NCI-H1436 treated with DMSO at 0.1 percent for 48 hours (cell line): ENCODE data around the gene OLFM1.
"Not testable (repeated sequence)": the region's sequence is repeated elsewhere in the genome, so short reads cannot be mapped to it uniquely, and the experiment has no call there.

Experiments
- DNase-seq: peaks from one replicate; lab custom pipeline; 2025; lab: John Stamatoyannopoulos, UW

OLFM1 gene

DNA sequence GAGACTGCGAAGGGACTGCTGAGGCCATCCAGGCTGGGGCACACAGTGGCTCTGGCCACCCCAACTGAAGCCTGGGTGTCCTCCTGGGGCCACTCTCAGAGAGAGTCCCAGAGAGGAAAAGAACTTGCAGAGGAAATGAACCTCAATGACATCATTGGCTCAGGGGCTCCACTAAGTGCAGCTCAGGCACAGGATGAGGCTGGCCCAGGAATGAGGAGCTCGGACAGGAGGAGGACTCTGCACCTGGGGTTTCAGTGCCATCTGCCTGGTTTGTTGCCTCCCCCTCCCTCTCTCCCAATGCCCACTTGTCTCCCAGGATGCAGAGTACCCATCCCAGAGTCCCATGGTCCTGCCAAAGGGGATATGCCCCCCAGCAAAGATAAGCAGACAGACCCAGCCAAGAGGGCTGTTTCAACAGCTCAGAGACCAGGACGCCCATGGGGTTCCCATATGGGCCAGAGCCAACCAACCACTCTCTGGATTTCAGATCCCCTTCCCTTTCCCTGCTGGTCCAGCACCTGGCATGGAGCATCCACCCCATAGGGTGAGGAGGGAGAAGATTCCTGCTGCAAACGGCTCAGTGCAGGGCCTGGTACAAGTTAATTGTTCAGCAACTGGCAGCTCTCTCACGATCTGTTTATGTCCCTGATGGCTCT, 26.9 kb upstream of the OLFM1 start:
- DNase-seq: no peak

DNA sequence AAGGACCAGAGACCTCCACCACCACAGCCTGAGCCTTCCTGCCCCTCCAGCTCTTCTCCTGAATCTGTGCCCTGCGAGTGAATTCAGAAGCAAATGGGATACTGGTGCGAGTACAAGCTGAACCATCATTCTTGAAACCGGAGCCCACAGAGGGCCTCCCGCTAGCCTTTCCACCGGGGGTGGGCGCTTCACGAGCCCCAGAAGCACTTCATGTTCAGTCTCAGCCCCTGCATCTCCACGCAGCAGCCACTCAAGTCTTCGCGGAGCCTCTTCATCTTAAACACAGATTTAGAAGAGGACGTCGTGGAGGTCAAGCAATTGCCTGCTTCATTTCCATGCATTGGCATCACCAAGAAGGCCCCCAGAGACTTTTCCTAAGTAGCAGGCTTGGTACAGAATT, 26.0 kb upstream of the OLFM1 start:
- no peak for DNase-seq

DNA sequence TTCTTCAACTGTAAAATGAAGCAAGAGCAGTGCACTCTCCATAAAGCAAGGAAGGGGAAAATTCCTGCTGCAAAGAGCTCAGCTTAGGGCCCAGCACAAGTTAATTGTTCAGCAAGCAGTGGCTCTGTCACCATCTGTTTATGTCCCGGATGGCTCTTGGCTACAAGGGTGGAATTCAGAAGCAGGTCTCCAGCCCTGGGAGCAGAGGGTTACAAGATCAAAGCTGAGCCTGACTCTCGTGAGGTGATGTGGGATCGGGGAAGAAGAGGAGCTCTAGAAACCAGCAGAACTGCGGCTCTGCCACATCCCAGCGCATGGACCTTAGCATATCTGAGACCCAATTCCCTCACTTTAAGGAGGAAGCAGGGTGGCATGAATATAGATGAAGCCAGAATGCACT, 25.2 kb upstream of the OLFM1 start:
- DNase-seq: no peak

DNA sequence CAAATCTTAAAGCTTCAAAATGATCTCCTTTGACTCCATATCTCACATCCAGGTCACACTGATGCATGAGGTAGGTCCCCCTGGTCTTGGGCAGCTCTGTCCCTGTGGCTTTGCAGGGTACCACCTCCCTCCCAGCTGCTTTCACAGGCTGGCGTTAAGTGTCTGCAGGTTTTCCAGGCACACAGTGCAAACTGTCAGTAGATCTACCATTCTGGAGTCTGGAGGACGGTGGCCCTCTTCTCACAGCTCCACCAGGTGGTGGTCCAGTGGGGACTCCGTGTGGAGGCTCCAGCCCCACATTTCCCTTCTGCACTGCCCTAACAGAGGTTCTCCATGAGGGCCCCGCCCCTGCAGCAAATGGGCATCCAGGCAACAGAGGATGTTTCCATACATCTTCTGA, 24.0 kb upstream of the OLFM1 start:
- not testable (repeated sequence) for DNase-seq

DNA sequence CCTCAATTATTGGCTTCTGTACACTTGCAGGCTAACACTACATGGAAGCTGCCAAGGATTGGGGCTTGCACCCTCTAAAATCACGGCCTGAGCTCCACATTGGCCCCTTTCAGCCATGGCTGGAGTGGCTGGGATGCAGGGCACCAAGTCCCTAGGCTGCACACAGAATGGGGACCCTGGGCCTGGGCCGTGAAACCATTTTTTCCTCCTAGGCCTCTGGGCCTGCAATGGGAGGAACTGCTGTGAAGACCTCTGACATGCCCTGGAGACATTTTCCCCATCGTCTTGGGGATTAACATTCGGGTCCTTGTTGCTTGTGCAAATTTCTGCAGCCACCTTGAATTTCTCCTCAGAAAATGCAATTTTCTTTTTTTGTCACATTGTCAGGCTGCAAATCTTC, 23.6 kb upstream of the OLFM1 start:
- not testable (repeated sequence) for DNase-seq

DNA sequence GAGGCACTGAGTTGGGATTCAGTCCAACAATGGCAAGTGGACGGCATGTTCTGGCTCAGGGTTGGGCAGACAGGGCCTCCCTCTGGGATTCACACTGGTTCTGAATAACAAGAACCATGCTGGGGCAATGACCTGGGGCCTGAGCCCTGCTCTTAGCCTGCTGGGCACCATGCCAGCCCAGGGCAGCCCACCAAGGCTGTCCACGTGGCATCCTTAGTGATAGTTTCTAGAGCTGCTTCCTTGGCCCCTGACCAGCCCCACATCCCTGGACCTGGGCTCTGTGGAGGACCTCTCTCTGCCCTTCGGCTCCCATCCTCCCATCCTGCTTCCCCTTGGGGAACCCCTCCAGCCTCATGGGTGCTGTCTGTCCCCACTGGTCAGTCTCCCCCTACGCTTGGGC, 22.3 kb upstream of the OLFM1 start:
- DNase-seq: no peak

DNA sequence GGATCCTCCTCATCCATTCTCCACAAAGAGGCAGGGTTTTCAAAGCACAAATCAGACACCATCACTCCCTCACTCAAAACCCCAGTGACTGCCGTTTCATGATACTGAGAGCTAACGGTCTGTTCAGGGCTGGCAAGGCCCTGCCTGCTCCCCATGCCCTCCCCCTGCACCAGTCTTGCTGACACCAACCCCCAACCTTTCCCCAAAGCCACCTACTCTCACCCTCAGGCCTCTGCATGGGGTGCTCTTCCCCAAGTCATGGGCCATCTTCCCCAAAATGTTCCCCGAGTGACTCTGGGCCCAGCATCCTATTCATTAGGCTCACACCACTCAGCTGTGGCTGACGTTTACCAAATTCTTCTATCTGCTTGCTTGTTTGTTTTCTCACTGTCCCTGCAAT, 21.7 kb upstream of the OLFM1 start:
- no peak for DNase-seq

DNA sequence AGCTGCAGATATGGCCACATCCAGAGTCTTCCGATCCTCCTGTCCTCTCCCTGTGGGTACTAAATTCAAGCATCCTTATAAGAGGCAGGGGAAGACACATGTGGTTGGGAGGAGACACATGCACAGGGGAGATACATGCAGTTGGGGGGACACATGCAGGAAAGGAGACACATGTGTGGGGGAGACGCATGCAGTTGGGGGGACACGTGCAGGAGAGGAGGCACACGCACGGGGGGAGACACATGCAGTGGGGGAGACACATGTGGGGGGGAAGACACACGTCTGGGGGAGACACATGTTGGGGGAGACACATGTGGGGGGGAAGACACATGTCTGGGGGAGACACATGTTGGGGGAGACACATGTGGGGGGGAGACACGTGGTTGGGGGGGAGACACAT, 21.2 kb upstream of the OLFM1 start:
- no peak for DNase-seq

DNA sequence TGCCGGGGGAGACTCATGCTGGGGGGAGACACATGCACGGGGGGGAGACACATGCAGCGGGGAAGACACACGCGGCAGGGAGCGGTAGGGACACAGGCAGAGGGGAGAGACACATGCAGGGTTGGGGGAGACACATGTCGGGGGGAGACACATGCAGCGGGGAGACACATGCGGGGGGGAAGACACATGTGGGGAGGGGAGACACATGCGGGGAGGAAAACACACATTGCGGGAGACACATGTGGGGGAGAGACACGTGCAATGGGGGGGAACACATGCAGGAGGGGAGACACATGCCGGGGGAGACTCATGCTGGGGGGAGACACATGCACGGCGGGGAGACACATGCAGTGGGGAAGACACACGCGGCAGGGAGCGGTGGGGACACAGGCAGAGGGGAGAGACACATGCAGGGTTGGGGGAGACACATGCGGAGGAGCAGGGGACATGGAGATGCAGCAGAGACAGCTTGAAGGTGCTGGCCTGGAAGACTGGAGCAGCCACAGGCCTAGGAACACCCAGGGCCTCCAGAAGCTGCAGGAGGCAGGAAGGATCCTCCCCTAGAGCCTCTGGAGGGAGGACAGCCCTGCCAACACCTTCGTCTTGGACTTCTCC, 20.3 kb upstream of the OLFM1 start:
- no peak for DNase-seq

DNA sequence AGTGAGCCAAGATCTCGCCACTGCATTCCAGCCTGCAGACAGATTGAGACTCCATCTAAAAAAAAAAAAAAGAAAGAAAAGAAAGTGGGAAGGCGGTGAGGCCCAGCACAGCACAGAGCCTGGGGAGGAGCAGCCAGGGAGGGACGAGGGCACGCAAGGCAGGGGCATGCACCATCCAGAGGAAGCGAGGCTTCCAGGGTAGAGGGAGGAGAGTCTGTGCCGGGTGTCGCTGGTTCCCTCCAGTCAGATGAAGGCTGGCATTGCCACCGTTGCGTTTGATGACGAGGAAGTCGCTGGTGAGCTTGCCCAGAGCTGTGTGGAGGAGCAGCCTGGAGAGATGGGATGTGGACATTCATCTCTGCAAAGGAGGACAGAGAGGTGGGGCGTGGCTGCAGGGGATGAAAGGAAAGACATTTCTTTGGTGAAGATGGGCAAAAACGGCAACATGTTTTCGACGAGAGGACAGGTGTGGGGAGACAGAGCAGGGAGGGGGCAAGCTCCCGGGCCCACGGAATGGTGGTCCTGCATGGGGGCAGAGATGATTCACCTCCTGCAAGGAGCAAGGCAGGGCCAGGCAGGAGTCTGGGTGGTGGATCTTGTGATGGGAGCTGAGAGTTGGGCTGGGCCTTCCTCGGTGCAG, 18.6 kb upstream of the OLFM1 start:
- no peak for DNase-seq

DNA sequence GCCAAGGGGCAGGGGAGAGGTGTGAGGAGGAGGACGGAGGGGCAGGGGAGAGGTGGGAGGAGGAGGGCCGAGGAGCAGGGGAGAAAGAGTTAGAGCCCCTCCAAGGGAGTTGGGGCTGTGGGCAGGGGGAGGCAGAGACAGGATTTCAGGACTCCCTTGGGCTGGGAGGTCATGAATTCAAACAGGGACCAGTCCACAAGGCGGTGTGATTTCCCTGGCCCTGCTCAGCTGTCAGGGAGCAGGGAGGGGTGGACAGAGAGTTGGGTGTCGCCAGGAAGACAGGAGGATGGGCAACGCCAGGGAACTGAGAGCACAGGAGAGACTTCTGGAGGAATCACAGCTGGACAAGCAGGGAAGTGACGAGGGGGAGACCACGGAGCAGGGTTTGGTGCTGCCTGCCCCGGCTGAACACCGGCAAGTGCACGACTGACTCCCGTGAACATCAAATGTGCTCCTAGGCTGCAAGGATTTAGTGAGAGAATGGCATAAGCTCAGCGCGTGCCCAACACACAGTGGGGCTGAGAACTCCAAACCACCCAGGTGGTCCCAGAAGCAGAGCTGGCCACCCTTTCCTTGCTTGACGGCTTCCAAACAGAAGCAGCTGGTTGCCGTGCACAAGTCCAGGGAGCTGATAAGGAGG, 17.8 kb upstream of the OLFM1 start:
- no peak for DNase-seq

DNA sequence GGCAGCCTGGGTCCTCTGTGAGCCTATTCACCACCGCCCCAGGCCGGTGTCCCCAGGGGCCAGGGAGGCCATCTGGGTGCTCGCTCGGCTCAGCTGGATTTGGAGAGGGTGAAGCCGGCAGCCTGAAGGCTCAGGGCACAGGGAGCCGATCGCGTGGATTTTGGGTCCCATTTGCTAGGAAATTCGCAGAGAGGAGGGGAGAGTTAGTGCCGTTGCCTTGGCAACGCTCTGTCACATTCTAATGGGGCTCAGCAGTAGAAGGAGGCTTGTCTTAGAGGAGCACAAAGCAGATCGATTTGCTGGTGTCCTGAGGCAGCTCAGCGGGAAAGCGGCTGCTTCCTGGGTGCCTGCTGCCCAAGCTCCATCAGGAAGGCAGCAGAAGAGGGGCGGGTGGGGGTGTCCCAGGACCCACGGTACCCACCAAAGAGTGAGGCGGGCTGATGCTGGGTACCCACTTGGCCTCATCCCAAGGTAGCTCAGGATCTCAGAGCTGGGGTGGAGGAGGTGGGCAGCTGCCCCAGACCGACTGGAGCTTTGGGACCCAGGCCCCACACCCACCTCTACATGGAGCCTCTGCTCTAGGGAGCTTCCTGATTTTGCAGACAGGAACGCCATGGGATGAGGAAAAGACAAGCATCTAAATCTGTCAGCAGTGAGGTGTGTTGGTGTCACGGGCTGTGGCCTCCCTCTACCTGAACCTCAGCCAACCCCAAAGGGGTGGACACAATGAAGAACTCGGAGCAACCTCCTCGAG, 17.1 kb upstream of the OLFM1 start:
- DNase-seq: no peak

DNA sequence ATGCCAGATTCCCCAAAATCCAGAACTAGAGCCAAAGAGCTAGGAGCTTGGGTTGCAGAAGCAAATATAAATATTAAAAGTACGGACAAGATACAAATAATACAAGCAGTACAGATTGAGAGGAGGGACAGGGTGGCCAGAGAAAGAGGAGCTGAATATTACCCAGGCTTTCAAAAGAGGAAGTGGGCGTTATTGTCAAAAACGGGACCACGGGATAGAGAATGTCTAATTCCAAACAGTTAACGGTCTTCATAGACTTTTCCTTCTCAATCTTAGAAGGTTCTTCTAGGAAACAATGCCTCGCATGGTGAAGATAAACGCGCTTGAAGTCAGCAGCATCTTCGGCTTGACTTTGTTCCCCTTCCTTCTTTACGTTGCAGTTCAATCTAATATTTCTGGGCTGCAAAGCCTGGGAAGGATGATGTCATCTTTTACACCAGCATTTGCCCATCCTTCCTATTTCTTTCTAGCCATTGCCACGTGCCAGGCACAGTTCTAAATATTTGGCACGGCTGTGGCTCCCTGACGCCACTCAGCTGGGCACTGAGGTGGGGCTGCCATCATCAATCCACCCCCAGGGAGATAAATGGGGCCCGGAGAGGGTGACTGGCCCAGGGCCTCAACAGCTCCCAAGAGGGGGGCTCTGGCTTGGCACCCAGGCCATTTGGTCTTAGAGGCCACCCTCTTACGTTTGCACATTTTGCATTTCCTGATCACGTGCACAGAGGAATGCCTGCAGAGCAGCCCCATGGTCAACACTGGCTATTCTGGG, 16.3 kb upstream of the OLFM1 start:
- DNase-seq: no peak

DNA sequence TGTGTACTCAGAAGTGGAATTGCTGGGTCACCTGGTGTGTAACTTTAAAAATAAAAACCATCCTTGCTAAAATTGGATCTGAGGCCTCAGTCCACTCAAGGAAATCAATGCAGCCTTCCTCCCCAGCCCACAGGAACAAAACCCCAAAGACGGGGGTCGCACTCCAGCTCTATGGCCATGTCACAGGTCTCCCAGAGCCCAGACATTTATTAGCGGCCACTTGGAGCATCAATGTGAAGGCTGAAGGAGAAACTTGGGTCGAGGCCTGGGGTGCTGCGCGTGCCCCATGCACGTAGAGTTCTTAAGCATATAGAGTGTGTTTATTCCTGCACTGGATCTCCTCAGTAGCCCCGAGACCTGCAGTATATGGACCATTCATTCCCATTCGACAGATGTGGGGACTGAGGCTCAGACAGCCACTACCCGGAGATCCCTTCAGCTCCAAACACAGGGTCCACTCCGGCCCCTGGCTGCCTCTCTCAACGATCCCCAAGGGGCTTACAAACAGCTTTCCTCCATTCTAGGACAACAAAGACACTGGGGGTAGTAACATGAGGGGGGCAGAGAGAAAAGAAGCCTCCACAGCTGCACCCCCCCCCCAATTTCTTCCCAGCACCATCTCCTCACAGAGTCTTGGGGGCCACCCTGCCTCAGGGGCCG, 14.3 kb upstream of the OLFM1 start:
- DNase-seq: no peak

DNA sequence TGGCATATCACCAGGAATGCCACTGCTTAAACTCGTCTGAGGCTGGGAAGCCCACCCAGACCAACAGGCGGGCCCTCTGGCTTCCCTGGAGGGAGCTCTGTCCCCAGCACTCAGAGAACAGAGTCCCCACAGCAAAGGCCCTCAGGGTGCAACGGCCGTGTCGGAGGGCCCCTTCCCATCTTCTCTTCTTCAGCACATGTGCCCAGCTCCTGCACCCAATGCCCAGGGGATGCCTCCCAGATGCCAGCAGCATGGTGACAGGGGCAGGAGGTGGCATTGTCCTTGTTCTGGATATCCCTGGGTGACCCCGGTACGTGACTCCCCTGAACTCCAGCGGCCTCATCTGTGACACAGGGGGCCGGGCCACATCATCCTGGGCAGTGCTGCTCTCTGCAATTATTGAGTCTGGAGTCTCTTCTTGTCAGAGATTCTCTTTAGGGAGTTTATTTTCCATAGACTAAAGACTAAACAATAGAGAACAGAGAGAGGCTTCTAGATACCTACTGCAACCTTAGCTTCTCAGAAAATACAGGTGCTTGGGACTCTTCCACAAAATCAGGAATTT, 13.6 kb upstream of the OLFM1 start:
- DNase-seq: no peak

DNA sequence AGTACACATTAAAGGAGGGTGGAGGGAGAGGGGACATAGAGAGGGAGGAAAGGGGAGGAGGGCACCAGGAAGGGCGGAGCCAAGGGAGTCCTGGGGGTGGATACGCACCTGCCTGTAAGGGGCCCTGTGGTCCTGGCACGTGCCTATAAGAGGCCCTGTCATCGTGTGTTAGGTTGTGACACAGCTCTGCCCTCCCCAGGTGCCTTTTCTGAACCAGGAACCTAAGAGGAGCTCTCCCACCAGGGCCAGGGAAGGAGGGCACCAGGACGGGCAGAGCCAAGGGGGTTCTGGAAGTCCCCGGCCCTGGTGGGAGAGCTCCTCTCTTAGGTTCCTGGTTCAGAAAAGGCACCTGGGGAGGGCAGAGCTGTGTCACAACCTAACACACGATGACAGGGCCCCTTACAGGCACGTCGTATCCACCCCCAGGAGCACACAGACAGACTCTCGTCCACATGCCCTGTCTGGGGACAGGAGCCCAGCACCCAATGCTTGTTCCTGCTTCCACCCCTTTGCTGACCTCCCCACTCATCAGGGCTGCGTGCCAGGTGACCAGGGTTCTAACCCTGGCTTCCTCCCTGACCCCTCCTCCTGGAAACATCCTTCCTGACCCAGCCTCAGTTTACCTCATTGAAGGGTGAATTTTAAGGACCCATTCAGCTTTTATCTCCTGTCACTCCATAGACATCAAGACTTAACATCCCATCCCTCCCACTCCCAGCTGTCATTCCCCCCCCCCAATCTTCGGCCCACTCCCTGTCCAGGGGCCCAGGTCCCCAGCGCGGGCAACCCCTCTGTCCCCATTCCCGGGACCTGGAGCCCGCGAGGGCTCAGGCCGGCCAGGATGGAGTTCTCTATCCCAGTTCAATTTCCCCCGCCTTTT, 12.9 kb upstream of the OLFM1 start:
- DNase-seq: no peak

DNA sequence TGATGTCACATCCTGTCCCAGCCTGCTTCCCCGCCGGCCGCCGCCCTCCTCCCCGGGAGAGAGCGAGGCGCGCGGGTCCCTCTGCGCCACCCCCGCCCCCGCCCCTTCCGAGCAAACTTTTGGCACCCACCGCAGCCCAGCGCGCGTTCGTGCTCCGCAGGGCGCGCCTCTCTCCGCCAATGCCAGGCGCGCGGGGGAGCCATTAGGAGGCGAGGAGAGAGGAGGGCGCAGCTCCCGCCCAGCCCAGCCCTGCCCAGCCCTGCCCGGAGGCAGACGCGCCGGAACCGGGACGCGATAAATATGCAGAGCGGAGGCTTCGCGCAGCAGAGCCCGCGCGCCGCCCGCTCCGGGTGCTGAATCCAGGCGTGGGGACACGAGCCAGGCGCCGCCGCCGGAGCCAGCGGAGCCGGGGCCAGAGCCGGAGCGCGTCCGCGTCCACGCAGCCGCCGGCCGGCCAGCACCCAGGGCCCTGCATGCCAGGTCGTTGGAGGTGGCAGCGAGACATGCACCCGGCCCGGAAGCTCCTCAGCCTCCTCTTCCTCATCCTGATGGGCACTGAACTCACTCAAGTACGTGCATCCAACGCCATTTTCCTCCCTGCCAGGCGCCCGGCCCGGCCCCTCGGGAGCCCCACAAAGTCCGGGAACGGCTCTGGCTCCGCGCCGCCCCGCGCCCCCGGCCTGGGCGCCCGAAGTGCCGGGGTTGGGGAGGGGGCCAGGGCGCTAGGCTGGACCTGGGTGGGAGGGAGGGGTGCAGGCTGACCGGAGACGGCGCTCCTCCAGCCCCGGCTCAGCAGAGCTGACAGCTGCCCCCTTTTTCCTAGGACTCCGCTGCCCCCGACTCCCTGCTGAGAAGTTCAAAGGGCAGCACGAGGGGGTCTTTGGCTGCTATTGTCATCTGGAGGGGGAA, 12.0 kb upstream of the OLFM1 start:
- no peak for DNase-seq

DNA sequence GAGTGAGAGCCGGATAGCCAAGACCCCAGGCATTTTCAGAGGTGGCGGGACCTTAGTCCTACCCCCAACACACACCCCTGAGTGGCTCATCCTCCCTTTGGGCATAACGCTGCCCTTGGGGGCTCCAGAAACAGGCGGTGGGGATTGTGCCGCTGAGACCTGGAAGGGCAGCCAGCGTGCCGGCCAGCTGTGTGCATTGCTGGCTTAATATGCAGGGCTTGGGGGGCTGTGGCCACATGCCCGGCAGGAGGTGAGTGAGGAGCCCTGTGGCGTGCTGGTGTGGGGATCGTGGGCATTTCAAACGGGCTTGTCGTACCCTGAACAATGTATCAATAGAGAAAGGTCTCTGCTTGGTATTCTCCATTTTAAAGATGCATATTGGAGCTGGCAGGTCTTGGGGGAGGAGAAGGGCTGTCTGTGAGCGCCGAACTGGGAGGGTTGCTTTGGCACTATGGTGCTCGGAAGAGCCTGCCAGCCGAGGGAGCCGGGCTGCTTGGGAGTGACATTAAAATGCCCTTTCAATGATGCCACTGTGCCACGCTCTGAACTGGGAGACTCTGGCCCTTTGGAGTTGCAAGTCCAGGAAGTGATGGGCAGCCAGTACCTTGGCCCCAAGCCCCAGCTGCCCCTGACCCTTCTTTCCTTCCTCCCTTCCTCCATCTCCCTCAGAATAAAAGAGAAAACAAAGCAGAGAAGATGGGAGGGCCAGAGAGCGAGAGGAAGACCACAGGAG, 11.2 kb upstream of the OLFM1 start:
- DNase-seq: no peak
